ENCODE results near the gene LCN1. TPM values are rescaled to one million over a fixed set of nuclear protein-coding genes. Genes with fewer than 3 reads are reported as not detected.

Gene LCN1
- total and polyA plus RNA-seq, 2 experiments from 2014 or later, result 0.27 TPM; not detected in 1

- Mint-ChIP-seq H3K27ac (no peak overlapping the region), H3K4me1 (peaks cover 16% of the 10 kb centered on the region), H3K9me3 (no peaks in the 10 kb centered on the region; the same call in 2 of the 3 replicates), H3K36me3 (ENCODE audit: low read depth) (peaks cover 39% of the 10 kb centered on the region), H3K27me3 (ENCODE audit: insufficient read depth, low read depth, poor library complexity) (peaks cover 14% of the 10 kb centered on the region), H3K4me3 (peak overlapping the region; percentile 82)
- Histone ChIP-seq H3K4me3 (peak overlapping the region; percentile 83; the same call in 1 of the 2 replicates), H3K4me2 (peak overlapping the region; percentile 95; the same call in 1 of the 2 replicates), H4K20me1 (replicated peaks; ENCODE audit: insufficient read depth) (no peaks in the 10 kb centered on the region; the same call in 1 of the 2 replicates), H3K27ac (ENCODE audit: low read depth) (no peak overlapping the region), H3K4me1 (ENCODE audit: insufficient read depth) (no peaks in the 10 kb centered on the region; the same call in 1 of the 2 replicates), H2AFZ (no peak overlapping the region), H3K9me2 (ENCODE audit: insufficient read depth) (no peaks in the 10 kb centered on the region), H3K79me2 (replicated peaks; ENCODE audit: insufficient read depth) (peaks cover 19% of the 10 kb centered on the region), H3K27me3 (ENCODE audit: insufficient read depth) (no peaks in the 10 kb centered on the region), H3K36me3 (ENCODE audit: insufficient read depth) (peaks cover 9% of the 10 kb centered on the region; the same call in 1 of the 2 replicates), H3F3A (replicated peaks; ENCODE audit: low read depth) (0 out of 2 replicates have a peak, but pooled peaks cover 3% of the 10 kb centered on the region)
- TF ChIP-seq CTCF (conservative IDR thresholded peaks at IDR 0.05; ENCODE audit: low read depth in 2 of 2) (no peak), NANOG (IDR thresholded peaks at IDR 0.05; ENCODE audit: borderline replicate concordance) (no peak), EZH2phosphoT487 (IDR thresholded peaks at IDR 0.05; ENCODE audit: unreplicated experiment) (no peak), POLR2AphosphoS5 (IDR thresholded peaks at IDR 0.05; ENCODE audit: low read depth) (no peak)
- DNase-seq (ENCODE audit: low spot score) (no peak), ATAC-seq (no peak)
Observed at GRCh38 chr9:135502168-135502872, 18.9 kb upstream of the LCN1 start.

GRCh38 chr9:135502873-135503321 lies 18.3 kb upstream of the LCN1 start:
- Mint-ChIP-seq H3K4me1 (peaks cover 16% of the 10 kb centered on the region), H3K9me3 (no peaks in the 10 kb centered on the region; the same call in 2 of the 3 replicates), H3K4me3 (peak overlapping the region; percentile 82; the same call in 2 of the 3 replicates), H3K36me3 (ENCODE audit: low read depth) (peaks cover 39% of the 10 kb centered on the region), H3K27ac (no peak overlapping the region), H3K27me3 (ENCODE audit: insufficient read depth, low read depth, poor library complexity) (peaks cover 14% of the 10 kb centered on the region)
- DNase-seq (ENCODE audit: low spot score) (no peak), ATAC-seq (no peak)
- 0 out of 2 replicates have a peak, but pooled peaks cover 3% of the 10 kb centered on the region for H3F3A ChIP-seq (replicated peaks; ENCODE audit: low read depth)
- no peaks in the 10 kb centered on the region for H3K9me2 ChIP-seq (ENCODE audit: insufficient read depth)
- peaks cover 19% of the 10 kb centered on the region for H3K79me2 ChIP-seq (replicated peaks; ENCODE audit: insufficient read depth)
- no peaks in the 10 kb centered on the region; the same call in 1 of the 2 replicates for H3K4me1 ChIP-seq (ENCODE audit: insufficient read depth)
- H3K4me3 ChIP-seq, result no peak overlapping the region
- peaks cover 9% of the 10 kb centered on the region; the same call in 1 of the 2 replicates for H3K36me3 ChIP-seq (ENCODE audit: insufficient read depth)
- H4K20me1 ChIP-seq (replicated peaks; ENCODE audit: insufficient read depth), result no peaks in the 10 kb centered on the region; the same call in 1 of the 2 replicates
- H2AFZ ChIP-seq, result no peak overlapping the region
- no peaks in the 10 kb centered on the region for H3K27me3 ChIP-seq (ENCODE audit: insufficient read depth)
- H3K4me2 ChIP-seq, result no peak overlapping the region
- H3K27ac ChIP-seq (ENCODE audit: low read depth), result no peak overlapping the region
- no peak for TF ChIP-seq ZNF462 (CRISPR knock-in tag; IDR thresholded peaks at IDR 0.05)
- no peak for TF ChIP-seq REST (IDR thresholded peaks at IDR 0.05; ENCODE audit: unreplicated experiment)
- no peak for TF ChIP-seq NANOG (IDR thresholded peaks at IDR 0.05; ENCODE audit: borderline replicate concordance)
- TF ChIP-seq CREB1 (CRISPR knock-in tag; IDR thresholded peaks at IDR 0.05; ENCODE audit: low read depth), result no peak
- no peak for TF ChIP-seq POLR2AphosphoS5 (IDR thresholded peaks at IDR 0.05; ENCODE audit: low read depth)

Data from GM23338 (cell line).